WTC11 (cell line): ENCODE results near the gene ARPC2. TPM values are rescaled to one million over a fixed set of nuclear protein-coding genes. Genes with fewer than 3 reads are reported as not detected.

Source experiments
- ATAC-seq: fragments of 200-7000 bp; cut with Tn5 transposase; 2 replicates; pipeline ENCODE4 v1.10.0; 2021; ENCODE audit warnings: mild to moderate bottlenecking, moderate library complexity
- CTCF ChIA-PET: fragments of 300-600 bp; sonication (Branson Sonifier 250); formaldehyde crosslinking; loops from one replicate; lab custom pipeline; 2021; ENCODE audit warnings: antibody characterized with exemption; lab: Charles Lee
- POLR2A ChIA-PET: fragments of 350-600 bp; sonication (Branson Sonifier 250); formaldehyde crosslinking; loops from one replicate; lab custom pipeline; 2021; ENCODE audit warnings: antibody characterized with exemption; lab: Charles Lee
- DNase-seq: peaks from one replicate; pipeline ENCODE4 v3.0.0; 2021; ENCODE audit warnings: low spot score
- H3K27ac Mint-ChIP-seq: 2 replicates; pipeline ENCODE4 v1.8.0; 2021; ENCODE audit warnings: mixed read lengths
- H3K27me3 Mint-ChIP-seq: 2 replicates; pipeline ENCODE4 v1.8.0; 2021; ENCODE audit warnings: low read depth, mild to moderate bottlenecking, moderate library complexity, mixed read lengths
- H3K36me3 Mint-ChIP-seq: 2 replicates; pipeline ENCODE4 v1.8.0; 2021; ENCODE audit warnings: mixed read lengths
- H3K4me1 Mint-ChIP-seq: 2 replicates; pipeline ENCODE4 v1.8.0; 2022; ENCODE audit warnings: mixed read lengths
- H3K4me3 Mint-ChIP-seq: 2 replicates; pipeline ENCODE4 v1.8.0; 2021; ENCODE audit warnings: mild to moderate bottlenecking, moderate library complexity, mixed read lengths
- H3K9me3 Mint-ChIP-seq: 2 replicates; pipeline ENCODE4 v1.8.0; 2021; ENCODE audit warnings: mixed read lengths
- ATF1 ChIP-seq: sonication (generic); formaldehyde crosslinking; IDR thresholded peaks from 2 replicates; pipeline ENCODE4 v1.8.1; 2023; ENCODE audit warnings: mild to moderate bottlenecking, moderate library complexity, missing genetic modification reagents
- CDX4 ChIP-seq: fragments of 250-450 bp; sonication (Bioruptor Pico); IDR thresholded peaks from 2 replicates; pipeline ENCODE4 v1.9.0; 2021; ENCODE audit warnings: moderate library complexity, mild to moderate bottlenecking, inconsistent platforms, borderline replicate concordance
- CTCF ChIP-seq: fragments of 200-600 bp; IDR thresholded peaks from 2 replicates; pipeline ENCODE4 v1.8.0; 2022; ENCODE audit warnings: antibody characterized with exemption
- E2F4 ChIP-seq: sonication (generic); formaldehyde crosslinking; IDR thresholded peaks from 2 replicates; pipeline ENCODE4 v1.8.1; 2022; ENCODE audit warnings: low read depth, mild to moderate bottlenecking, moderate library complexity, missing genetic modification reagents, borderline replicate concordance
- EMX1 ChIP-seq: fragments of 250-450 bp; sonication (Bioruptor Pico); IDR thresholded peaks from 2 replicates; pipeline ENCODE4 v1.8.0; 2021; ENCODE audit warnings: mild to moderate bottlenecking
- ESRRA ChIP-seq: sonication (generic); formaldehyde crosslinking; IDR thresholded peaks from 2 replicates; pipeline ENCODE4 v1.8.1; 2022; ENCODE audit warnings: mild to moderate bottlenecking, missing genetic modification reagents, borderline replicate concordance
- FOXP4 ChIP-seq: sonication (generic); formaldehyde crosslinking; IDR thresholded peaks from 2 replicates; pipeline ENCODE4 v1.8.0; 2022; ENCODE audit warnings: mild to moderate bottlenecking, missing genetic modification reagents
- GABPB1 ChIP-seq: sonication (generic); formaldehyde crosslinking; IDR thresholded peaks from 2 replicates; pipeline ENCODE4 v1.8.1; 2023; ENCODE audit warnings: mild to moderate bottlenecking, missing genetic modification reagents
- HMGXB4 ChIP-seq: sonication (generic); formaldehyde crosslinking; IDR thresholded peaks from 2 replicates; pipeline ENCODE4 v1.8.1; 2023; ENCODE audit warnings: mild to moderate bottlenecking, moderate library complexity, missing genetic modification reagents
- JUN ChIP-seq: sonication (generic); formaldehyde crosslinking; IDR thresholded peaks from 2 replicates; pipeline ENCODE4 v1.8.0; 2023; ENCODE audit warnings: mild to moderate bottlenecking, missing genetic modification reagents
- MLX ChIP-seq: sonication (generic); formaldehyde crosslinking; IDR thresholded peaks from 2 replicates; pipeline ENCODE4 v1.8.1; 2023; ENCODE audit warnings: mild to moderate bottlenecking, missing genetic modification reagents, moderate library complexity
- NFATC4 ChIP-seq: fragments of 250-450 bp; sonication (Bioruptor Pico); IDR thresholded peaks from 2 replicates; pipeline ENCODE4 v1.9.0; 2021; ENCODE audit warnings: mild to moderate bottlenecking
- NR2C2 ChIP-seq: sonication (generic); formaldehyde crosslinking; IDR thresholded peaks from 2 replicates; pipeline ENCODE4 v1.8.0; 2022; ENCODE audit warnings: mild to moderate bottlenecking, missing genetic modification reagents
- OVOL2 ChIP-seq: fragments of 250-450 bp; sonication (Bioruptor Pico); IDR thresholded peaks from 2 replicates; pipeline ENCODE4 v1.9.0; 2021; ENCODE audit warnings: mild to moderate bottlenecking, borderline replicate concordance
- SMAD4 ChIP-seq: sonication (generic); formaldehyde crosslinking; IDR thresholded peaks from 2 replicates; pipeline ENCODE4 v1.8.0; 2022; ENCODE audit warnings: mild to moderate bottlenecking, missing genetic modification reagents
- SOX15 ChIP-seq: fragments of 250-450 bp; sonication (Bioruptor Pico); IDR thresholded peaks from 2 replicates; pipeline ENCODE4 v1.9.0; 2021; ENCODE audit warnings: mild to moderate bottlenecking
- TEAD1 ChIP-seq: sonication (generic); formaldehyde crosslinking; IDR thresholded peaks from 2 replicates; pipeline ENCODE4 v1.8.0; 2022; ENCODE audit warnings: mild to moderate bottlenecking, missing genetic modification reagents
- USF1 ChIP-seq: sonication (generic); formaldehyde crosslinking; IDR thresholded peaks from 2 replicates; pipeline ENCODE4 v1.8.0; 2022; ENCODE audit warnings: mild to moderate bottlenecking, missing genetic modification reagents
- ZNF121 ChIP-seq: sonication (generic); formaldehyde crosslinking; IDR thresholded peaks from 2 replicates; pipeline ENCODE4 v1.8.0; 2023; ENCODE audit warnings: missing genetic modification reagents
- ZNF219 ChIP-seq: sonication (generic); formaldehyde crosslinking; IDR thresholded peaks from 2 replicates; pipeline ENCODE4 v1.8.0; 2023; ENCODE audit warnings: missing genetic modification reagents, mild to moderate bottlenecking, borderline replicate concordance
- ZNF416 ChIP-seq: fragments of 250-450 bp; sonication (Bioruptor Pico); IDR thresholded peaks from 2 replicates; pipeline ENCODE4 v1.9.0; 2021; ENCODE audit warnings: mild to moderate bottlenecking, inconsistent platforms
- ZSCAN18 ChIP-seq: fragments of 250-450 bp; sonication (Bioruptor Pico); IDR thresholded peaks from 2 replicates; pipeline ENCODE4 v2.1.2; 2022; ENCODE audit warnings: mild to moderate bottlenecking, moderate library complexity
- total RNA-seq: library from RNA; stranded (reverse); gene quantifications from 3 replicates; pipeline ENCODE4 v1.2.3, GENCODE V29; 2021

ARPC2 gene
- total RNA-seq, 1 experiment from 2014 or later, result 184 TPM

GRCh38 chr2:218184331-218184730, 32.7 kb upstream of the ARPC2 start (continued):
- TF ChIP-seq CDX4 (CRISPR knock-in tag) (no peak), MLX (CRISPR knock-in tag) (no peak), FOXP4 (CRISPR knock-in tag) (no peak)

GRCh38 chr2:218186355-218186766, 30.6 kb upstream of the ARPC2 start:
- ChIA-PET CTCF (interaction anchor here (1.0 kb wide), 1 partner anchor 18 kb away, joined by 3 read pairs; no protein-coding TSS in a partner anchor), POLR2A (no interaction called here)
- Mint-ChIP-seq H3K36me3 (no peaks in the 10 kb centered on the region), H3K27ac (no peak overlapping the region), H3K4me1 (0 out of 2 replicates have a peak, but pooled peaks cover 3% of the 10 kb centered on the region), H3K9me3 (no peaks in the 10 kb centered on the region), H3K4me3 (no peak overlapping the region), H3K27me3 (peaks cover 3% of the 10 kb centered on the region)
- TF ChIP-seq NR2C2 (no peak), GABPB1 (CRISPR knock-in tag) (0 out of 2 replicates have a peak, but pooled peaks have one; percentile 20), USF1 (CRISPR knock-in tag) (no peak), TEAD1 (no peak), CTCF (peak; percentile 57)
- DNase-seq (peak; percentile 75), ATAC-seq (peak; percentile 95)

GRCh38 chr2:218186876-218187275, 30.1 kb upstream of the ARPC2 start:
- ATAC-seq (no peak), DNase-seq (no peak)
- CTCF ChIA-PET, result interaction anchor here (1.3 kb wide), 1 partner anchor 15 kb away, joined by 3 read pairs; no protein-coding TSS in a partner anchor
- Mint-ChIP-seq H3K4me1 (peaks cover 3% of the 10 kb centered on the region; the same call in 1 of the 2 replicates), H3K4me3 (no peak overlapping the region), H3K27me3 (peaks cover 3% of the 10 kb centered on the region), H3K9me3 (no peaks in the 10 kb centered on the region), H3K36me3 (no peaks in the 10 kb centered on the region), H3K27ac (no peak overlapping the region)
- POLR2A ChIA-PET, result no interaction called here
- TF ChIP-seq NFATC4 (CRISPR knock-in tag) (no peak), JUN (CRISPR knock-in tag) (no peak), ATF1 (CRISPR knock-in tag) (no peak), EMX1 (CRISPR knock-in tag) (no peak), OVOL2 (CRISPR knock-in tag) (no peak), SMAD4 (CRISPR knock-in tag) (no peak), ESRRA (no peak), CTCF (no peak), ZSCAN18 (no peak), ZNF416 (CRISPR knock-in tag) (no peak), ZNF219 (CRISPR knock-in tag) (no peak), HMGXB4 (CRISPR knock-in tag) (no peak), SOX15 (CRISPR knock-in tag) (no peak), E2F4 (CRISPR knock-in tag) (no peak), ZNF121 (CRISPR knock-in tag) (no peak)
